Measurements from ENCODE around the gene DTD1. TPM values are rescaled to one million over a fixed set of nuclear protein-coding genes. Genes with fewer than 3 reads are reported as not detected.

The DTD1 gene
- total RNA-seq, 3 donors from 2014 or later: 24.1 to 34.6 (median 26.2) TPM

DNA sequence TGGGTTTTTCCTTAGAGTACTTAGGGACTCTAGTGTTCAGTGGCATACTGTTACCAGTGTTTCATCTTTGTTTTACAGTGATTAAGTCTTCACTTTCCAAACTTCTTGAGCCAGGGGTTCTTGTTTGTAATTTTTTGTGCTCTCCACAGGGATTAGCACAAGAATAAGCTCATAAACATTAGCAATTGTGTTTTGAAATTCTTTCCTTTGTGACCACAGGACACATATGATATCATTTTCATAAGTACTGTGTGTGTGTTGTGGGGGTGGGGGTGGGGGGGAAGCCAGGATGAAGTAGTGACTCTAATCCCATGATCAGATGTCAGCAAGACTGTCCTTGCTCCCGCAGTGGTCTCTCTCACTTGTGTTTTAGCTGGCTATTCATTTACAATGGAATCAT, 124.3 kb downstream of the DTD1 start:
- DNase-seq (ENCODE audit: low spot score in 2 of 2): no peak
- no peak overlapping the region for H3K27ac ChIP-seq
- no peaks in the 10 kb centered on the region for H3K27me3 ChIP-seq
- H3K4me3 ChIP-seq: no peak overlapping the region
- intact Hi-C loops (cut with DNase I; ENCODE audit: low total_unique reads): no loop called here
- no peaks in the 10 kb centered on the region for H3K36me3 ChIP-seq
- no peaks in the 10 kb centered on the region for H3K9me3 ChIP-seq
- TF ChIP-seq, protein P1, sequence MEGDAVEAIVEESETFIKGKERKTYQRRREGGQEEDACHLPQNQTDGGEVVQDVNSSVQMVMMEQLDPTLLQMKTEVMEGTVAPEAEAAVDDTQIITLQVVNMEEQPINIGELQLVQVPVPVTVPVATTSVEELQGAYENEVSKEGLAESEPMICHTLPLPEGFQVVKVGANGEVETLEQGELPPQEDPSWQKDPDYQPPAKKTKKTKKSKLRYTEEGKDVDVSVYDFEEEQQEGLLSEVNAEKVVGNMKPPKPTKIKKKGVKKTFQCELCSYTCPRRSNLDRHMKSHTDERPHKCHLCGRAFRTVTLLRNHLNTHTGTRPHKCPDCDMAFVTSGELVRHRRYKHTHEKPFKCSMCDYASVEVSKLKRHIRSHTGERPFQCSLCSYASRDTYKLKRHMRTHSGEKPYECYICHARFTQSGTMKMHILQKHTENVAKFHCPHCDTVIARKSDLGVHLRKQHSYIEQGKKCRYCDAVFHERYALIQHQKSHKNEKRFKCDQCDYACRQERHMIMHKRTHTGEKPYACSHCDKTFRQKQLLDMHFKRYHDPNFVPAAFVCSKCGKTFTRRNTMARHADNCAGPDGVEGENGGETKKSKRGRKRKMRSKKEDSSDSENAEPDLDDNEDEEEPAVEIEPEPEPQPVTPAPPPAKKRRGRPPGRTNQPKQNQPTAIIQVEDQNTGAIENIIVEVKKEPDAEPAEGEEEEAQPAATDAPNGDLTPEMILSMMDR (IDR thresholded peaks at IDR 0.05): no peak
- no peak for TF ChIP-seq POLR2AphosphoS5 (IDR thresholded peaks at IDR 0.05)
- no peak for TF ChIP-seq POLR2A (IDR thresholded peaks at IDR 0.05)
- H3K4me1 ChIP-seq: no peaks in the 10 kb centered on the region

DNA sequence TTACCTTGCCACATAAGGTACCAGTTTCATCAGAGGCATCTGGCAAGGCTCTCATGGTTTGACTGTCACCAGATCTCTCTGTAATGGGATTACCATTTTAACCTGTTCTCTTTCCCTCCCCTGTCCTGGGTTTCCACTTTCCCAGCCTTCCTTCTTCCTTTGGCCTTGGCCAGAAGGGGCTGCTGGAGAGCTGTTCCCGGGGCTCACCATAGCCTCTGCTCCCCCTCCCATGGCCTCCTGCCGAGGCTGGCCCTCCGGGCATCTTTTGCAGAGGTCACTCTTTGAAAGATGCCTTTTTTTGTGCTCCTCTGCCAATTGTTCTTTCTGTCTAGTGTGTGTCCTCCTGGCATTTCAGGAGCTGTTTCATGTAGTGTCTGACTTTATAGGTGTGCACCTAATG, 125.0 kb downstream of the DTD1 start:
- no peaks in the 10 kb centered on the region for H3K9me3 ChIP-seq
- H3K4me1 ChIP-seq: no peaks in the 10 kb centered on the region
- H3K36me3 ChIP-seq: no peaks in the 10 kb centered on the region
- no peak for DNase-seq (ENCODE audit: low spot score in 2 of 2)
- H3K27me3 ChIP-seq: no peaks in the 10 kb centered on the region
- TF ChIP-seq, protein P1 (IDR thresholded peaks at IDR 0.05): no peak
- TF ChIP-seq POLR2A (IDR thresholded peaks at IDR 0.05): no peak
- TF ChIP-seq POLR2AphosphoS5 (IDR thresholded peaks at IDR 0.05): no peak
- H3K4me3 ChIP-seq: no peak overlapping the region
- intact Hi-C loops (cut with DNase I; ENCODE audit: low total_unique reads): no loop called here
- no peak overlapping the region for H3K27ac ChIP-seq

DNA sequence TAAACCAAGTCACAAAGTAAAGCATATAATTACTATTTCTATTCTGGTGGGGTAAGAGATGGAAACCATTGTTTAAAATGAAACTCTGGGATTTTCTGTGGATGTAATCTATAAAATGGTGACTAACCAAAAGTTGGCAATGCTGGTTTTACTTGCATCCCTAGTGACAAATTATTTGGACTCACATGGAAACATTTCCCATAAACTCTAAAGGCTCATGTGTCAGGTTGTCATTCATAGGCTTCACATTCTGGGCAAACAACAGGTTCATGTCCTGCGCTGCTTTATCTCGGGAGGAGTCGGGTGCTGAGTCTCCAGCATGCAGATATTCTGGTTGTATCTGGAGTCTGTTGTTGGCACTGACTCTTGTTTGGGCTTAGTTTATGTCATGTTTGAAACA, 127.7 kb downstream of the DTD1 start:
- Histone ChIP-seq H3K27ac (no peak overlapping the region), H3K36me3 (no peaks in the 10 kb centered on the region), H3K27me3 (no peaks in the 10 kb centered on the region), H3K4me3 (no peak overlapping the region), H3K9me3 (no peaks in the 10 kb centered on the region), H3K4me1 (no peaks in the 10 kb centered on the region)
- intact Hi-C loops (cut with DNase I; ENCODE audit: low total_unique reads): no loop called here
- TF ChIP-seq, protein P1 (IDR thresholded peaks at IDR 0.05): no peak
- TF ChIP-seq POLR2AphosphoS5 (IDR thresholded peaks at IDR 0.05): no peak
- no peak for TF ChIP-seq POLR2A (IDR thresholded peaks at IDR 0.05)
- no peak for DNase-seq (ENCODE audit: low spot score in 2 of 2)

DNA sequence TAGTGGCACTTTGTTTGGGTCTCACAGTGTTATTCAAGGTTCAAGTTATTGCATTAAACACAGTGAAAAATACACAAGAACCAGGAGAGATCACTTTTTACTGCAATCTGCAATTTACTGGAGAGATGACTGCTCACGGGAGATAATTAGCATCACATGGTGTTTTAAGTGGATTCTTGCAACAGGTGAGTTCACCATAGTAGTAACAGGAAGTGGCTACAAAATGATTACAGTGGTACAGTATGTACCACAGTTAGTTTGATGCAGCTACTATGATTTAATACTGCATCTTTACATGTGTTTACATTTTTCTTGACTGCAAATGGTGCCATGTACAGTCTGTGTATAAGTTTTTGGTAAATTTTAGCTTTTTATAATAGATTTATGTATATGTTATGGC, 129.2 kb downstream of the DTD1 start:
- Histone ChIP-seq H3K36me3 (no peaks in the 10 kb centered on the region), H3K4me3 (no peak overlapping the region), H3K27me3 (no peaks in the 10 kb centered on the region), H3K9me3 (no peaks in the 10 kb centered on the region), H3K4me1 (no peaks in the 10 kb centered on the region), H3K27ac (no peak overlapping the region)
- TF ChIP-seq, protein P1 (IDR thresholded peaks at IDR 0.05): no peak
- TF ChIP-seq POLR2A (IDR thresholded peaks at IDR 0.05) (no peak), POLR2AphosphoS5 (IDR thresholded peaks at IDR 0.05) (no peak)
- no peak for DNase-seq (ENCODE audit: low spot score in 2 of 2)
- intact Hi-C loops (cut with DNase I; ENCODE audit: low total_unique reads): loop anchor here (2.0 kb wide), 1 partner anchor 70 kb away; no protein-coding TSS in a partner anchor

DNA sequence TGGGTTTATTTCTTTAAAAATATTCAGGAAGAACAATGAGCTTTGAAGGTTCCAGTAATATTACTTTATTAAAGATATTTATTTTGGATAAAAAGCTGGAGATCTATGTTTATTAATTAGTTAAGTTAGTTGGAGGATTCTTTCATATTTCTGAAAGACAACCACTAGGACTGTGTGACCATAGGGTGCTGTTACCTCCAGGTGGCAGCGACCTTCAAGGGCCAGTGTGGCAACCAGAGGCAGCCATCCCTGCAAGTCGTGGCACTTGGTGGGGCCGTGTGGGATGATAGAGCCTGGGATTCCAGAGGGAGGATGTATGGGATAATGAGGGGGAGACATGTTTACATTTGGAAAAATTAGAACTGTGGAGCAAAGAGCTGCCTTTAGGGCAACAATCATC, 130.3 kb downstream of the DTD1 start:
- TF ChIP-seq POLR2A (IDR thresholded peaks at IDR 0.05): no peak
- H3K36me3 ChIP-seq: no peaks in the 10 kb centered on the region
- H3K4me3 ChIP-seq: no peak overlapping the region
- no peaks in the 10 kb centered on the region for H3K27me3 ChIP-seq
- intact Hi-C loops (cut with DNase I; ENCODE audit: low total_unique reads): no loop called here
- DNase-seq (ENCODE audit: low spot score in 2 of 2): no peak
- H3K4me1 ChIP-seq: no peaks in the 10 kb centered on the region
- H3K9me3 ChIP-seq: no peaks in the 10 kb centered on the region
- H3K27ac ChIP-seq: no peak overlapping the region

DNA sequence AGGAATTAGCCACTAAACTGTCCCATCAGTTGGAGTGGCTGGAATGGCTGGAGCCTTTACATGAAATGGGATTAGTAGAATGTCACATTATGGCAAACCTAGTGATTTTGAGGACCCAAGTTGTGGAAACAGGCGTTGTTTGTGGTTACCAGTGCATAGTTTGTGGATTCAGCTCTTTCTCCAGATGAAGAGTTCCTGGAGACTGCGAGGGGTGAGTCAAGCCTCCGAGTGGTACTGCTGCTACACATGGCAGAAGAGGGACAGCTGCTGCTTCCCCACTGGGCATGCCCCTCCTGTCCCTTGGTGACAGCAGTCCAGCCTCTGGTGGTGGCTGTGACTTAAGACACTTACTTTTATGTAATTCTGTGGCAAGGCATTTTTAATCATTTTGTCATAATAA, 131.6 kb downstream of the DTD1 start:
- no peak for DNase-seq (ENCODE audit: low spot score in 2 of 2)
- Histone ChIP-seq H3K4me3 (no peak overlapping the region), H3K27ac (no peak overlapping the region), H3K4me1 (no peaks in the 10 kb centered on the region), H3K36me3 (no peaks in the 10 kb centered on the region), H3K9me3 (no peaks in the 10 kb centered on the region), H3K27me3 (no peaks in the 10 kb centered on the region)
- intact Hi-C loops (cut with DNase I; ENCODE audit: low total_unique reads): no loop called here
- TF ChIP-seq, protein P1 (IDR thresholded peaks at IDR 0.05): no peak
- TF ChIP-seq POLR2AphosphoS5 (IDR thresholded peaks at IDR 0.05) (no peak), POLR2A (IDR thresholded peaks at IDR 0.05) (no peak)

Data from breast epithelium (tissue), 4 donors.